ENCODE data around the gene CGA.
A peak's percentile ranks its signal among the peaks of the same experiment; 100 is the strongest.

CGA gene

DNA sequence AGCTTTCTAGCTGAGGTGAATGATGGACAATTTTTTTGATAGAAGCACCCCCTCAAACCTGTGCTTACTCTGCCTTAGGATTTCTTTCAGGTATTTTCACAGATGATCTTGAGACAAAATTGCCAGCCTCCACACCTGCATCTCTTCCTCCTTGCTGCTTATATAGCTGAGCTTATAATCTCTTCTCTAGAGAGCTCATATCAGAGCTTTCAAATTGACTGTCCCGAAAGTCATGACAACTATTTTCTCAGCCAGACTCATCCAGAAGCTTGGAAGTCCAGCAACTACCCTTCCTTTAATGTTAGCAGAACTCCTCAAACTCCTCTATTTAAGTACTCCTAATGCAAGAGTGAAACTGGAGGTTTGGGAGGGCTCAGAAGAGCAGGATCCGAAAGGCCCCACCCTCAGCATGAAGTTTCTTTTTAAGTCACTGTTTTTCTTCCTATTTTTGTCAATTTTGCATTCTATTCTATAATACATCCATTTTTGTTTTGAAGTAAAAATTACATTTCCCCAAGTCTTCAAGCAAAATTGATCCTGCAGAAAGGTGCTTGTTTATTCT, 12.7 kb downstream of the CGA start:
- DNase-seq = no peak

DNA sequence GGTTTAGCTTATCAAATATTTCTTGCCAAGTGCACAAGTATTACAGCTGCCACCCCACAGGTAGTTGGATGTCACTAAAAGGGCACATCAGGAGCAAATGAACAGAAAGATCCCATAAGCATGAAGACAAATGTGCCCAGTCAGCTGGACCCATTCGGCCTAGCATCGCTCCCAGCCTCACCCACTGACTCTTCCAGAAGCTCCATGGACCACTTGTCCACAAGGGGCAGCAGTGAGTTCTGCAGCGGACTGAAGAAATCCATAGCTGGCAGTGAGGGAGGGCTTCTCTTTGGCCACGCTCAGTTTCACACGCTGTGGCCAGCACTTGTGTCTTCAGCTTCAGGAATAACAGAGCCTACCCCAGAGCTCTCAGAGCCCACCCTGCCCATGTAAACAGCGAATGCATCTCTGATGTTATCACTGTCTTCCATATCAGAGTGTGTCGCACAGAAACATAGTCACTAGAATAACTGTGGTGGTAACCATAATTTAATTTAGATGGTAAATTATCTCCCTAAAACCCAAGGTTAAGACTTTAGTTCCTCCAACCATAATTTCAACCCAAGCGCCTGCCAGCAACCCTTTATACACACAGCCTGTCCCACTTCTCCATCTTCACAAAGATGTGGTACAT, 15.8 kb downstream of the CGA start:
- peak; percentile 71 to 77 for DNase-seq

GRCh38 chr6:87075168-87075567, 19.7 kb downstream of the CGA start:
- no peak for DNase-seq

GRCh38 chr6:87074101-87074621, 20.7 kb downstream of the CGA start:
- DNase-seq = no peak

DNA sequence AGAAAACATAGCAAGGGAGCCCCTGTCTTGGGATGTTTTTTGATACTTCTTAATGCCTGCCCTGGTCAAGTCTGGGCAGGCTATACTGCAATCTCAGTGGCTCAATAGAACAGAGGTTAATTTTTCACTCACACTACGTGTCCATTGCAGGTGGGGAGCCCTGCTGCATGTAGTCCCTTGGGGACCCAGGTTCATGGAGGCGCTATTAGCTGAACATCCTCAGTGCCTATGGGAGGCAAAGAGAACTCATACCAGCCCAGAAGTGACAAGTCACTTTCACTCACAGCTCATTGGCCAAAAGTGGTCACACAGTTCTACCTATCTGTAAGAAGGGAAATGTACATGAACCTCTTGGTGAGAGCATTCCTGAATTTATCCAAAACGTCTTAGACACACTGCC, 23.2 kb downstream of the CGA start:
- DNase-seq = no peak

GRCh38 chr6:87070741-87071140, 24.2 kb downstream of the CGA start:
- no peak for DNase-seq

- no peak for DNase-seq
Observed at GRCh38 chr6:87068795-87069194, 26.1 kb downstream of the CGA start.

DNA sequence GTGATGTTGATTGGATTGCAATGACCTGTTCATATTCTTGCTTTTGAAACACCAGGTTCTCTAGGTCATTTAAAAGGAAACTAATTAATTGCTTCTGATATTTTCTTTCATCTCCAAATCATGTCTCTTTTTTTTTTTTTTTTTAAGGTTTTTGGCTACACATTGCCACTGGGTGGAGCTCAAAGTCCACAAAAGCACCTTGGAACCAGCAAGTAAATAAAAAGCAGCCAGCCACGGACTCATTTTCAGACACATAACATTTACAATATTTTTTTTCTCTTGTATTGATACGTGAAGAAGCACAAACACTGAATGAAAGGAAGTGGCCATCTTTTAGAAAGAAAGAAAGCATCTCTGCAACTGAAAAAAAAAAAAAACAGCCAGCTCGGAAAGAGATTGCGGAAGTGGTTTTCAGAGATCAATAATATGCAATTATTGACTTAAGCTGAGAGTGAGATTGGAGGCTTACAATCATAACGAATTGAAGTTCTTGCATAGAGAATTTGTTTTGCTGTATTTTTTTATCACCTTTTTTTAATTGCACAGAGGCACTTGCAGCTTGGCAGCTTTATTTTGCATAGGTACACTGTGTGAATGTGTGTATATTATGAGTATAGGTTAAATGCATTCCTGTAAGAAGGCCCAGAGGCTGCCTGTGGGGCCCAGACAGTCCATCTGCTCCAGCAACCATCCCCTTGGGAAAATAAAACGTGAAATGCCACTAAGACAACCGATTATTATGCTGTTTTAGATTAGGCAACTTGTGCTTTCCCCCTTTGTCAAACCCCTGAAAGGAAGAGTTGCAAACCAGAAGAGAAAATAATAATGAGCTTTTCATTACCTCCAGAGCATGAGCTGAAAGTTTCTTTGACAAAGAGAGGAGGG, 28.2 kb downstream of the CGA start:
- DNase-seq = peak; percentile 47 to 58

DNA sequence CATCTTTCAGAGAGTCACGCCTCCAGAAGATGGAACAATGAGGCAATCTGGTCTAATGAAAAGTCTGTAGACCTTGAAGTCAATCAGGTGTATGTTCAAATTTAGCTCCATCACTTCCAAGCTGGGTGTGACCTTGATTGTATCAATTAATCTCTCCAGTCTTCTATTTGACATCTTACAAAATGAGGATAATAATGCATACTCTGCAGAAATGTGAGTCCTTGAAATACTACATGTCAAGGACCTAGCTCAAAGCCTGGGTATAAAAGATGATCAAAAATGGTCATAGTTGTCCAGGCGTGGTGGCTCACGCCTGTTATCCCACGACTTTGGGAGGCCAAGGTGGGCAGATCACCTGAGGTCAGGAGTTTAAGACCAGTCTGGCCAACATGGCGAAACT, 29.8 kb downstream of the CGA start:
- DNase-seq = no peak

DNA sequence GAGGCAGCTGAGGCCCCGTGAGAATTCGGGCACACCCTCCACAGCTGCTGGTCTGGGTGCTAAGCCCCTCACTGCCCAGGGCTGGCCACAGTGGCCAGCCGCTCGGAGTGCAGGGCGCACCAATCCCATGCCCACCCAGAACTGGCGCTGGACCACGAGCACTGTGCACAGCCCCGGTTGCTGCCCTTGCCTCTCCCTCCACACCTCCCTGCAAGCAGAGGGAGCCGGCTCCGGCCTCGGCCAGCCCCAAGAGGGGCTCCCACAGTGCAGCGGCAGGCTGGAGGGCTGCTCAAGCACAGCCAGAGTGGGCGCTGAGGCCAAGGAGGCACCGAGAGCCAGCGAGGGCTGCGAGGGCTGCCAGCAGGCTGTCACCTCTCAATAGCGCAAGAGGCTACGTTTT, 35.0 kb downstream of the CGA start:
- DNase-seq = no peak

- no peak for DNase-seq
Observed at GRCh38 chr6:87054143-87054833, 40.6 kb downstream of the CGA start.

GRCh38 chr6:87053312-87053711, 41.6 kb downstream of the CGA start:
- DNase-seq = no peak

DNA sequence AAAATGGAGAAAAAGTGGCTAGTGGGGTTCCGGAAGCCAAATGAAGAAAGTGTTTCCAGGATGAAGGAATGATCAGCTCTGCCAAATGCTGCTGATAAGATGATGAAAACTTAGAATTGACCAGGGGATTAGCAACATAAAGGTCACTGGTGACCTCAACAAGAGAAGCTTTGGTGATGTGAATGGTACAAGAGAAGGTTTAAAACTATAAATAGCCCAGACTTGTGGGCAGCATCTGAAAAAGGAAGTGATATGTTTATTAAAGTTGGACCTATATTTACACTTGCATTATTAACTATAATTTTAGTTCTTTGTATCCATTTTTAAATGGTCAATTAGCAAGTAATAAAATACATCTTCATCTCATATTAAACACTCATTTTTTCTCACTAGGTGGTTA, 45.1 kb downstream of the CGA start:
- no peak for DNase-seq

DNA sequence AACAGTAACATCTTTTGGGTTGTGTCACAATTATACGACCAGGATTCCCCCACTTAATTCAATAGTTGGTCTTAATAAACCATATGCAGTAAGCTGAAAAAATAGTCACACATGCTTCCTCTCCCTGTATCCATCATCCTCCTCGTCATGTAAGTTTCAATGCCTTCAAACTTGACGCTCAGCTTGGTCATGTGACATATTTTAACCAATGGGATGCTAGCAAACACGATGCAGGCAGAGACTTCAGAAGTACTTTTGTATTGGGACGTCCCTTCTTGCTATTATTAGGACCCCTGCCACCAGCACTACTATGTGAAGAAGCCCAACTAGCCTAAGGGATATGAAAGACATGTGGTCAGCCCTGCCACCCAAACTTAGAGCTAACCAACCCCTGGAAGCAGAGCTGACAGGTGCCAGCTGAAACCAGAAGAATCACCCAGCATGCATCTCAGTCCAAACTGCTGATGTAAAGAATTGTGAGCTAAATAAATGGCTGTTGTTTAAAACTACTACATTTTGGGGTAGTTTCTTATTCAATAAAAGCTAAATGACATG, 49.3 kb downstream of the CGA start:
- no peak for DNase-seq

DNA sequence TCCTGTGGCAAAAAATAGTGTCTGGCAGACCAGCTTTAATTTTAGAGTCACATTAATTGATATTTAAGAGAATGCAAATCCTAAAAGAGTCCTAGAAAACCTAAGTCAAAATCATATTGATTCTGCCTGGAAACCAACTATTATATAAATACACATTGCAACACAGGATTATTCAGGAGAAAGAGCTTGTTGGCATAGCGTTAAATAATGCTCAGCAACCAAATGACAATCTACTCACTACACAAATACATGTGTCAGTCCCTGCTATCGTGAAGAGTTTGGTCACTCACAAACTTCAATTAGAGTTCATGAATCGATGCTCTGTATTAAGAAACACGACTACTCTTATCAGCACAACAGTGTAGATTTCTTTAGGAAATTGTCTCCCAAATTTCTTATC, 54.2 kb downstream of the CGA start:
- no peak for DNase-seq
